Lower lobe of right lung (tissue), 2 donors: ENCODE results near the gene RPN1. TPM values are rescaled to one million over a fixed set of nuclear protein-coding genes. Genes with fewer than 3 reads are reported as not detected.

ENCODE experiments used
- ATAC-seq, 2 donors: fragments of 200-7000 bp; cut with Tn5 transposase; one replicate each; pipeline ENCODE4 v1.9.1; 2020 to 2022; ENCODE audit warnings: mild to moderate bottlenecking in 2 of 2, moderate library complexity in 2 of 2
- DNase-seq: peaks from one replicate; pipeline ENCODE4 v3.0.0-alpha.2; 2020
- H3K27ac ChIP-seq: fragments of 200-600 bp; one replicate; pipeline ENCODE4 v1.8.0; 2022
- H3K27me3 ChIP-seq: fragments of 200-600 bp; one replicate; pipeline ENCODE4 v1.8.0; 2022; ENCODE audit warnings: low read depth
- H3K36me3 ChIP-seq: fragments of 200-600 bp; one replicate; pipeline ENCODE4 v1.8.0; 2022; ENCODE audit warnings: mild to moderate bottlenecking
- H3K4me1 ChIP-seq: fragments of 200-600 bp; one replicate; pipeline ENCODE4 v1.8.0; 2022
- H3K4me3 ChIP-seq: fragments of 200-600 bp; one replicate; pipeline ENCODE4 v1.8.0; 2022; ENCODE audit warnings: mild to moderate bottlenecking
- H3K9me3 ChIP-seq: fragments of 200-600 bp; one replicate; pipeline ENCODE4 v1.8.0; 2022
- CTCF ChIP-seq: fragments of 200-600 bp; IDR thresholded peaks from one replicate; pipeline ENCODE4 v1.8.0; 2022; ENCODE audit warnings: antibody characterized with exemption, mild to moderate bottlenecking
- intact Hi-C: fragments of 100-400 bp; cut with DNase I; formaldehyde crosslinking; loops from one replicate; pipeline ENCODE4 v1.11.0; 2022
- total RNA-seq: library from RNA; stranded (reverse); fragmentation: NEBNext Ultra II Directional; extraction: Animal tissue kit (Norgen Biotek cat#: 25700); gene quantifications from one replicate; pipeline ENCODE4 v1.2.1, GENCODE V29; 2021
- donor health status: DM: no; HTN: yes; CAD: no; lungs with severe emphysema.

RPN1 gene
- total RNA-seq, 1 donor from 2014 or later, result 198 TPM

DNA sequence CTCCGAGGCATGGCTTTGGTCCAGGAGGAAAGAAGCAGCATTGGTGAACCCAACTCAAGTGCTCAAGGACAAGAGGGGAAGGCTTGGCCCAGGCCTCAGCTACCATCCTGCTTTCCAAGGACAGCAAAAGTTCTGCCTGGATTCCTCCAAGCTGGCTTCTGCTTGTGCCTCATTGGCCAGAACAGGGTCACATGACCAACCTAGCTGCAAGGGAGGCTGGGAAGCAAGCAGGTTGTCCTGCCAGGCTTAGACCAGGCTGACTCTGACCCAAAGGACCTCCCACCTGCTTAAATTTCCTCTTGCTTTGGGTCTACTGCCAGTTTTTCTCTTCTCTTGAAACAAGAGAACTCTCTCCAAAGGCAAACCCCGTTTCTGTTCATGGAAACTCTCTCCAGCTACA, 70.7 kb downstream of the RPN1 start:
- H3K27me3 ChIP-seq, result peaks cover 3% of the 10 kb centered on the region
- H3K4me3 ChIP-seq, result no peak overlapping the region
- ATAC-seq (no peak), DNase-seq (no peak)
- no peak for TF ChIP-seq CTCF
- intact Hi-C loops, result no loop called here
- H3K9me3 ChIP-seq, result peaks cover 4% of the 10 kb centered on the region
- no peaks in the 10 kb centered on the region for H3K36me3 ChIP-seq
- peaks cover 9% of the 10 kb centered on the region for H3K4me1 ChIP-seq
- no peak overlapping the region for H3K27ac ChIP-seq

DNA sequence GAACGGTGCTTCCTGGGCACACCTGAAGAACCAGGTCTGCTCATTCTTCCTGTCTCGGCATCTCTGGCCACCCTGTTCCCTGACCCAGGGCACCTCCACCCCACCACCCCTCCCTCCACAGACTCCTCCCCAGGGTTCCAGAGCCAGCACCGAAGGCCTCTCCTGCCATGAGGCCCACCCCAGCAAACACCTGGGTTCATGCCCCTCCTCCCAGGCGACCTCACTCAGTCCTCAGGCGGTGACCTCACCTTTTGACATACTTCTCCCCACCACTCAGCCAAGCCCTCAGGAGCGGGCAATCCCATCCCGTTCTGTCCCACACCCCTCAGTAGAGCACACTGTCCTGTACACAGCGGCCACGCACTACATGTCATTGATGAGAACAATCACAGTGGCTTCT, 72.3 kb downstream of the RPN1 start:
- Histone ChIP-seq H3K27ac (no peak overlapping the region), H3K36me3 (no peaks in the 10 kb centered on the region), H3K27me3 (peaks cover 10% of the 10 kb centered on the region), H3K4me3 (no peak overlapping the region), H3K4me1 (peaks cover 11% of the 10 kb centered on the region), H3K9me3 (peaks cover 4% of the 10 kb centered on the region)
- intact Hi-C loops, result no loop called here
- DNase-seq, result no peak
- TF ChIP-seq CTCF, result no peak
- ATAC-seq, result no peak

DNA sequence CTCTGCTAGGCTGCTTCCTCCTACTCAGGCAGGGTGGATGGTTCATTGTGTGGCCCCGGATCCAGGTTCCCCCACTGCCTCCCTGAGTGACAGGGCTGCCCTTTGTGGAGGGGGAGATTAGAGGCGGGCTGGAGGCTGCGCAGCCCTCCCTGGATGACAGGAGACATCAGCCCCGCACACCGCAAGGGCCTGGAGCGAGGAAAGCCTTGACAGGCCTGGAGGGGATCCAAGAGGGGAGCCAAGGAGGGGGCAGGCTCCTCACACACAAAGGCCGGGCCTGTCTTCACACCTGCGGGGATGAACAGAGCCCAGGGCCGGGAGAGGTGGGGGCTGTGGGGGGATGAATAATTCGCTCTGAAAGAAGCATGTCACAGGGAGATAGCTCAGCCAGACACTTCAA, 72.9 kb downstream of the RPN1 start:
- no peak overlapping the region for H3K27ac ChIP-seq
- DNase-seq (no peak), ATAC-seq (no peak)
- intact Hi-C loops, result no loop called here
- peaks cover 14% of the 10 kb centered on the region for H3K27me3 ChIP-seq
- H3K9me3 ChIP-seq, result peaks cover 4% of the 10 kb centered on the region
- TF ChIP-seq CTCF, result no peak
- no peak overlapping the region for H3K4me3 ChIP-seq
- peaks cover 17% of the 10 kb centered on the region for H3K4me1 ChIP-seq
- no peaks in the 10 kb centered on the region for H3K36me3 ChIP-seq

GRCh38 chr3:128576290-128576689, 74.3 kb downstream of the RPN1 start:
- Histone ChIP-seq H3K4me3 (no peak overlapping the region), H3K36me3 (no peaks in the 10 kb centered on the region), H3K9me3 (peaks cover 4% of the 10 kb centered on the region), H3K27me3 (peaks cover 14% of the 10 kb centered on the region), H3K27ac (no peak overlapping the region), H3K4me1 (peaks cover 25% of the 10 kb centered on the region)
- no peak for ATAC-seq
- TF ChIP-seq CTCF, result no peak
- intact Hi-C loops, result no loop called here
- no peak for DNase-seq

DNA sequence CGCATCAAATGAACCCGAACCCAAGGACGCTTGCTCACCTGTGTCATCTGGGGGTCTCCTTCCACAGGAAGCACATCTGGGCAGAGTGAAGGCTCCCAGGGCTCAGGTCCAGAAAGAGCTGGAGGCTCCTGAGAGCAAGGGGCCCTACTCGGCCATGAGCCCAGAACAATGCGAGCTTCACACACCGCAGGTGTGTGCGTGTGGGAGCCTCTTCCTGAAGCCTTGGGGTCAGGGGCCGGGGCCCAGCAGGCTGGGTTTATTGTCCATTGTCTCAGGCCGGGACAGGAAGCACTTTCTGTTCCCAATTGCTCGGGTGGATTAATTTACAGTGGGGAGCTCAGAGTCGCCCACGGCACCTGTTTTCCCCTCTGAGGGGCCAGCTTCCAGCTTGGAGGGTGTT, 74.8 kb downstream of the RPN1 start:
- peaks cover 25% of the 10 kb centered on the region for H3K4me1 ChIP-seq
- H3K36me3 ChIP-seq, result no peaks in the 10 kb centered on the region
- TF ChIP-seq CTCF, result no peak
- ATAC-seq, result peak in 1 of 2 donors; percentile 10
- no peak for DNase-seq
- peaks cover 4% of the 10 kb centered on the region for H3K9me3 ChIP-seq
- H3K4me3 ChIP-seq, result no peak overlapping the region
- intact Hi-C loops, result no loop called here
- H3K27me3 ChIP-seq, result peaks cover 14% of the 10 kb centered on the region
- no peak overlapping the region for H3K27ac ChIP-seq

- ATAC-seq (peak; percentile 33 to 37), DNase-seq (no peak)
- no peak for TF ChIP-seq CTCF
- Histone ChIP-seq H3K36me3 (no peaks in the 10 kb centered on the region), H3K9me3 (no peaks in the 10 kb centered on the region), H3K27ac (no peak overlapping the region), H3K4me3 (no peak overlapping the region), H3K27me3 (peaks cover 14% of the 10 kb centered on the region), H3K4me1 (peaks cover 25% of the 10 kb centered on the region)
- intact Hi-C loops, result no loop called here
Observed at GRCh38 chr3:128573707-128574162, 76.9 kb downstream of the RPN1 start.
